ENCODE data around the gene FHOD1. TPM values are rescaled to one million over a fixed set of nuclear protein-coding genes. Genes with fewer than 3 reads are reported as not detected.

The FHOD1 gene
- polyA plus RNA-seq, 3 donors from 2014 or later = 3.5 to 8.2 (median 4.8) TPM

- H3K36me3 Mint-ChIP-seq = peaks cover 5 to 19% (median 6%) of the 10 kb centered on the region in 3 donors
- no peak overlapping the region for H3K4me3 Mint-ChIP-seq
- peak overlapping the region in 1 of 6 donors; percentile 11 for H3K27ac Mint-ChIP-seq
- peaks cover 2 to 5% (median 4%) of the 10 kb centered on the region in 3 donors for H3K27me3 Mint-ChIP-seq (ENCODE audit: low read depth in 3 of 3)
- peaks cover 35 to 37% of the 10 kb centered on the region in 2 donors for H3K4me1 Mint-ChIP-seq
- no peaks in the 10 kb centered on the region for H3K9me3 Mint-ChIP-seq
- no peak for DNase-seq
These were observed 6.8 kb downstream of the FHOD1 start for GRCh38 chr16:67240506-67240905.

DNA sequence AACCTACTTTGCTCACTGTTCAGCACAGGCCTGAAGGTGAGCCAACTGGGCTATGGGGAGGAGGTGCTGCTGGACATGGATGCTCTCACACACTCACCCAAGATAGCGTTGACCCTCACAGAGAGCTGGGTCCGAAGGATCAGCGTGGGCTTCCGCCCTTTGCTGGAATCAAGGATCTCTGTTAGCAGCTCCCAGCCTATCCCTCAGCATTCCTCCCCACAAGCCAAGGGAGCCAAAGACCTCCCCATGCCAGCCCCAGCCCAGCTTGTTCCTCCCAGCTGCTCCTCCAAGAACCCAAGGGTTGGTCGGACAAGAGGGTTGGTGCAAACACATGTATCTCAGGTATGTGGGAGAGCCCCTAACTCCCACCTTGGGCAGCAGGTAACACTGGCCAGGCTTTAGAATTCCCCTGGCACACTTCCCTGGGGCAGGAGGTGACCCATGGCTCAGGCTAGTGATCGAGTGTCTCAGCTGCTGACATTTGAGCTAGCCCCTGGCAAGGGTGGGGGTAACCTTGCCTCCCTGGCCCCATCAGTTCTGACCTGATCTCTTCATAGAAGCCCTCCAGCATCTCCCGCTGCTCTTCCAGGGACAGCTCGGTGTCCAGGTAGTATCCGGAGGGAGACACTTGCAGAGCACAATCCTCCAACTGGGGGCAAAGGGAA lies 8.3 kb downstream of the FHOD1 start:
- Mint-ChIP-seq H3K27ac (peak overlapping the region in 2 of 6 donors; percentile 34 to 39), H3K4me1 (peaks cover 20 to 21% of the 10 kb centered on the region in 2 donors), H3K36me3 (peaks cover 5 to 22% (median 6%) of the 10 kb centered on the region in 3 donors), H3K27me3 (ENCODE audit: low read depth in 3 of 3) (peaks cover 0 to 5% (median 2%) of the 10 kb centered on the region in 3 donors), H3K4me3 (no peak overlapping the region), H3K9me3 (no peaks in the 10 kb centered on the region)
- no peak for DNase-seq

- Mint-ChIP-seq H3K9me3 (no peaks in the 10 kb centered on the region), H3K27me3 (ENCODE audit: low read depth in 3 of 3) (peaks cover 1 to 5% (median 2%) of the 10 kb centered on the region in 3 donors), H3K4me1 (peaks cover 13 to 14% of the 10 kb centered on the region in 2 donors), H3K4me3 (no peak overlapping the region), H3K27ac (peak overlapping the region in 1 of 6 donors; percentile 34), H3K36me3 (peaks cover 5 to 22% (median 9%) of the 10 kb centered on the region in 3 donors)
- no peak for DNase-seq
These were observed 9.1 kb downstream of the FHOD1 start for GRCh38 chr16:67238278-67238575.

GRCh38 chr16:67237396-67238277 lies 9.6 kb downstream of the FHOD1 start:
- Mint-ChIP-seq H3K36me3 (peaks cover 5 to 22% (median 9%) of the 10 kb centered on the region in 3 donors), H3K27ac (peak overlapping the region in 2 of 6 donors; percentile 8 to 62), H3K4me1 (peaks cover 11 to 12% of the 10 kb centered on the region in 2 donors), H3K4me3 (no peak overlapping the region), H3K27me3 (ENCODE audit: low read depth in 3 of 3) (peaks cover 2 to 5% (median 2%) of the 10 kb centered on the region in 3 donors), H3K9me3 (no peaks in the 10 kb centered on the region)
- DNase-seq = no peak

GRCh38 chr16:67236563-67237395 lies 10.5 kb downstream of the FHOD1 start:
- no peaks in the 10 kb centered on the region for H3K9me3 Mint-ChIP-seq
- H3K27me3 Mint-ChIP-seq (ENCODE audit: low read depth in 3 of 3) = peaks cover 2 to 5% (median 2%) of the 10 kb centered on the region in 3 donors
- peaks cover 7 to 9% of the 10 kb centered on the region in 2 donors for H3K4me1 Mint-ChIP-seq
- H3K27ac Mint-ChIP-seq = peak overlapping the region in 2 of 6 donors; percentile 62 to 63
- DNase-seq = peak; percentile 55 to 62 (median 56)
- peaks cover 5 to 22% (median 9%) of the 10 kb centered on the region in 3 donors for H3K36me3 Mint-ChIP-seq
- no peak overlapping the region for H3K4me3 Mint-ChIP-seq

- H3K36me3 Mint-ChIP-seq = peaks cover 5 to 22% (median 9%) of the 10 kb centered on the region in 3 donors
- peaks cover 2 to 3% (median 2%) of the 10 kb centered on the region in 3 donors for H3K27me3 Mint-ChIP-seq (ENCODE audit: low read depth in 3 of 3)
- no peak overlapping the region for H3K4me3 Mint-ChIP-seq
- peaks cover 4 to 7% of the 10 kb centered on the region in 2 donors for H3K4me1 Mint-ChIP-seq
- H3K27ac Mint-ChIP-seq = peak overlapping the region in 3 of 6 donors; percentile 7 to 63 (median 58)
- no peaks in the 10 kb centered on the region for H3K9me3 Mint-ChIP-seq
- DNase-seq = no peak
These were observed 11.3 kb downstream of the FHOD1 start for GRCh38 chr16:67235816-67236562.

GRCh38 chr16:67234180-67234597 lies 13.1 kb downstream of the FHOD1 start:
- Mint-ChIP-seq H3K27me3 (ENCODE audit: low read depth in 3 of 3) (peaks cover 2 to 5% (median 2%) of the 10 kb centered on the region in 3 donors), H3K4me3 (no peak overlapping the region), H3K27ac (no peak overlapping the region), H3K4me1 (no peaks in the 10 kb centered on the region), H3K36me3 (peaks cover 5 to 27% (median 13%) of the 10 kb centered on the region in 3 donors), H3K9me3 (no peaks in the 10 kb centered on the region)
- DNase-seq = no peak

DNA sequence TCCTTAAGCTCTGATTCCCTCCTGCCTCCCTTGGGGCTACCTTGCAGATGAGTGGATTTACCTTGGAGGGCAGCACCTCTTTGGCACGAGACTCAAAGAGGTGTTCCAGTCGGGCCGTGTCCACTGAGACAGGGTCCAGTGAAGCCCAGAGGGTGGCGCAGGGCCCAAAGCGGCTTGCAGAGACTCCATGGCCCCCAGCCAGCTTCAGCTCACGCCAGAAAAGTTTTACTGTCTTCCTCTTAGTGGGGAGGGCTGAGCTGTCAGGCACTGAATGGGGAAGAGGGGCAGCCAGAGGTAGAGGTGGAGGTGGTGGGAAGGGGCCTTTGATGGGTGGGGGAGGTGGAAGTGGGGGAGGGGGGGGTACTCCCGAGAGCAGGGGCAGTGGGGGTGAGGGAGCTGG lies 13.7 kb downstream of the FHOD1 start:
- Mint-ChIP-seq H3K27ac (no peak overlapping the region), H3K27me3 (ENCODE audit: low read depth in 3 of 3) (peaks cover 2 to 5% (median 2%) of the 10 kb centered on the region in 3 donors), H3K4me1 (no peaks in the 10 kb centered on the region), H3K9me3 (no peaks in the 10 kb centered on the region), H3K4me3 (no peak overlapping the region), H3K36me3 (peaks cover 5 to 25% (median 13%) of the 10 kb centered on the region in 3 donors)
- no peak for DNase-seq

GRCh38 chr16:67230809-67231660 lies 16.2 kb downstream of the FHOD1 start:
- Mint-ChIP-seq H3K4me1 (peaks cover 23 to 24% of the 10 kb centered on the region in 2 donors), H3K36me3 (peaks cover 5 to 12% (median 9%) of the 10 kb centered on the region in 3 donors), H3K9me3 (no peaks in the 10 kb centered on the region), H3K4me3 (no peak overlapping the region), H3K27ac (peak overlapping the region in 2 of 6 donors; percentile 7 to 19), H3K27me3 (ENCODE audit: low read depth in 3 of 3) (peaks cover 0 to 6% (median 5%) of the 10 kb centered on the region in 3 donors)
- DNase-seq = no peak

- H3K27ac Mint-ChIP-seq = peak overlapping the region in 2 of 6 donors; percentile 5 to 19
- no peak for DNase-seq
- H3K4me3 Mint-ChIP-seq = peak overlapping the region in 2 of 5 donors; percentile 28 to 96
- peaks cover 28 to 30% of the 10 kb centered on the region in 2 donors for H3K4me1 Mint-ChIP-seq
- H3K36me3 Mint-ChIP-seq = peaks cover 4 to 11% (median 8%) of the 10 kb centered on the region in 3 donors
- no peaks in the 10 kb centered on the region for H3K9me3 Mint-ChIP-seq
- peaks cover 0 to 8% (median 6%) of the 10 kb centered on the region in 3 donors for H3K27me3 Mint-ChIP-seq (ENCODE audit: low read depth in 3 of 3)
These were observed 17.1 kb downstream of the FHOD1 start for GRCh38 chr16:67229906-67230808.

- Mint-ChIP-seq H3K27me3 (ENCODE audit: low read depth in 3 of 3) (peaks cover 0 to 8% (median 6%) of the 10 kb centered on the region in 3 donors), H3K9me3 (no peaks in the 10 kb centered on the region), H3K4me1 (peaks cover 28 to 30% of the 10 kb centered on the region in 2 donors), H3K27ac (peak overlapping the region in 2 of 6 donors; percentile 67 to 74), H3K4me3 (peak overlapping the region; percentile 9 to 98 (median 96)), H3K36me3 (peaks cover 4 to 11% (median 5%) of the 10 kb centered on the region in 3 donors)
- DNase-seq = no peak
These were observed 18.4 kb downstream of the FHOD1 start for GRCh38 chr16:67228905-67229304.

All from immature natural killer cell (primary cell).